HG03175 (cell line): Measurements from ENCODE around the gene RGS3.

ENCODE experiments used
- ATAC-seq: cut with Tn5 transposase; IDR thresholded peaks from one replicate; pipeline ENCODE4 v1.9.1; 2021; ENCODE audit warnings: mild to moderate bottlenecking, moderate library complexity; ENCODE audit not compliant: unreplicated experiment

The RGS3 gene

GRCh38 chr9:113597390-113598241 lies 134.1 kb downstream of the RGS3 start:
- ATAC-seq = no peak

- ATAC-seq = no peak
Measured at GRCh38 chr9:113598451-113598850, 134.9 kb downstream of the RGS3 start.

GRCh38 chr9:113598883-113599282 lies 135.4 kb downstream of the RGS3 start:
- no peak for ATAC-seq

GRCh38 chr9:113599646-113600022 lies 136.1 kb downstream of the RGS3 start:
- no peak for ATAC-seq

GRCh38 chr9:113600023-113600823 lies 136.7 kb downstream of the RGS3 start:
- no peak for ATAC-seq

DNA sequence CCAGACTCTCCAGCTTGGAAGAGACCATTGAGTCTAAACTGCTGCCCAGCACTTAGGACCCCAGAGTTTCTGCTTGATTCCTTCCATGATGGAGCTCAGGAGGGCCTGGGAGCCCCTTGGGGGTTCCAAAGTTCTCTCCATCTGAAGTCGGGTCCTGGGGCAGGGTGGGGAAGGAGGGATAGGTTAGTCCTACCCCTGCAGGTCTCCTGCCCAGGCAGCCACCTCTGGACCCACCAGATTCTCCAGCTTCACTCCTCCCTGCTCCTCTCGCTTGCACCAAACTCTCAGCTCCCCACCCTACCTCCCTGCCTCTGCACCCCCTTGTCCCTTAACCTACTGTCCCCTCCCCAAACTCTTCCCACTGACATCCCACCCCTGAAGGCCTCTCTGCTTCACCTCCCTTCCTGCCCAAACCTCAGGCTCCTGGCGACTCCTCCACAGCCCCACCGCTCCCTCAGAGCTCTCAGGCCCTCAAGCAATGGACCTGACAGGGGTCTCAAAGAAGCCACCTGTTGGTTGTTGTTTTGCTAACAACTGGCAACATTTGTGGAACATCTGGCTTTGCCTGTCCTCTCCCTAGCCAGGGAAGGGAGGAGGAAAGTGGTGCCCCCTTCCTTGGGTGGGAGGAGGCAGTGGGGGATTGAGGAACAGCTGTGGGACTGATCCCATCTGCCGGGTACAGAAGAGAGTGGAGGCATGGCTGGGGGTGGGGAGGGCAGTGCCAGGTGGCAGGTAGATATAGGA lies 137.5 kb downstream of the RGS3 start:
- ATAC-seq = no peak

DNA sequence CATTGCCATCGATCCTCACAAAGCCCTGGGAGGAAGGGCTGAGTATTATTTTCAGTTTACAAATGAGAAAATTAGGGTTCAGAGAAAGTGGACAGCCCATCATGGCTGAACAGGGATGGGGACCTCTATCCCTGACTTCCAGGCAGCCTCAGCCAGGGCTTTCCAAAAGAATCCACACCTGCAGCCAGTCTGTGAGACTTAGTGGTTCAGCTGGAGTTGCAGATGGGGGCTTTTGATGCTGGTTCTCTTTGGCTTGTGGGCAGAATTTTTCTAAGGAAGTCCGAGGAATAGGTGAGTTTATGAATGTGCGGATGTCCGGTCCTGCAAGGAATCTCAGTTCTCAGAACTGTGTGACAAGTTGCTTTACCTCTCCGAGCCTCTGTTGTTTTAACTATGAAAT lies 138.1 kb downstream of the RGS3 start:
- no peak for ATAC-seq

GRCh38 chr9:113602126-113603047 lies 138.9 kb downstream of the RGS3 start:
- ATAC-seq = peak; percentile 68

- ATAC-seq = no peak
Measured at GRCh38 chr9:113603048-113603375, 139.5 kb downstream of the RGS3 start.

- no peak for ATAC-seq
Measured at GRCh38 chr9:113603773-113604172, 140.2 kb downstream of the RGS3 start.

DNA sequence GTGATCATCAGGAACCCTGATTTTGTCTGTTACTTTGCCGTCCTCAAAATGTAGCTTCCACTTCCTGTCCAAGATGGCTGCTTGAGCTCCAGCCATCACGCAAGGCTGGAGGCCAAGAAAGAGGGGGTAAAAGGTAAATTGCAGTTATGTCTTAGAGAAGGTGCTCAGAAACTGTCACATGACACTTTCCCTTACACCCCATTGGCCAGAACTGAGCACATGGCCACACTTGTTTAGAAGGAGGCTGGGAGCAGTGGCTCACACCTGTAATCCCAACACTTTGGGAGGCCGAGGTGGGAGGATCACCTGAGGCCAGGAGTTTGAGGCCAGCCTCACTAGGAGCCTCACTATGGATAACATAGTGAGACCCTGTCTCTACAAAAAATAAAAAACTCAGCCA lies 140.9 kb downstream of the RGS3 start:
- no peak for ATAC-seq

- ATAC-seq = no peak
Measured at GRCh38 chr9:113606510-113606909, 143.0 kb downstream of the RGS3 start.

DNA sequence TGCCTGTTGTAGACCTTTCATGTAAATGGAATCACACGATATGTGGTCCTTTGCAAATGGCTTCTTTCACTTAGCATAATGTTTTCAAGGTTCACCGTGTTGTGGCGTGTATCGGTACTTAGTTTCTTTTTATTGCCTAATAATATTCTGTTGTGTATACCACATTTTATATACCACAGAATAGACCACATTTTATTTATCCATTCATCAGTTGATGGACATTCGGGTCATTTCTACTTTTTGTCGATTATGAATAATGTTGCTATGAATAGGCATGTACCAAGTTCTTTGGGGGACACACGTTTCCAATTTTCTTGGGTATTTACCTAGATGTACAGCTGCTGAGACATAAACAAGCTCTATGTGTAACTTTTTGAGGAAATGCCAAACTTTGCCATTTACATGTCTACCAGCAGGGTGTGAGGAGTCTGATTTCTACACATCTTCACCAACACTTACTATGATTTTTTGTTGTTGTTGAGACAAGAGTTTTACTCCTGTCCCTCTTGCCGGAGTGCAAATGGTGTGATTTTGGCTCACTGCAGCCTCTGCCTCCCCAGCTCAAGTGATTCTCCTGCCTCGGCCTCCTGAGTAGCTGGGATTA lies 144.7 kb downstream of the RGS3 start:
- no peak for ATAC-seq

DNA sequence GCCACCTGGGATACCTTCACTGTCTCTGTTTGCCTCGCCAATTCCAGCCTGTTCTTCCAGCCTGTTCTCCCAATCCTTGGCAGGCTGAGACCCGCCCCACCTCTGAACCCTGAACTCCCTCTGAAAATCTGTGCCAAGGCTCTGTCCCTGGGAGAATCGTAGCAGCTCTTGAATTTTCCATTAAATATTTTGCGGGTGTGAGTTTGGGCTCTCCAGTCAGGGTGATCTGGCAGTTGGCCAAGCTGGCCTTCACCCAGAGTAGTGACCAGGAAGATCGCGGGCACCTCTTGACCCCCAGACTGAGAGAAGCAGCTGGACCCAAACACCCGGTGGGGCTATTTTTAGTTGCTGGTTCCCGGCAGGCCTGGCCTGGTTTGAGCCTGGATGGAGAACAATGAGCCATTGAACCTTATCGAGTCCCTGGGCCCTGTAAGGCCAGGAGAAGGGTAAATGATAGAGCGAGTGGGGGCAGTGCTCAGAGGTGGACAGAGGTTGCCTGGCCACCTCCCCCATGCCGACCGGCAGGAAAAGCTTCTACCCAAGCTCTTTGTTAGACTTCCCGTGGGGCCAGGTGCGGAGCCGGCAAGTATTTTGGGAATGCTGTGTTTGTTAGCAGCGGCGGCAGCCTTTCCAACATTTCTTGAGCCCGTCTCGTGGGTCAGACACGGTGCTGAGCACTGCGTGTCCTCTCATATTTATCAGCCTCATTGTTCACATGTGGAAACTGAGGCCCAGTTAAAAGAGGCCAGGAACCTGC lies 146.2 kb downstream of the RGS3 start:
- no peak for ATAC-seq

DNA sequence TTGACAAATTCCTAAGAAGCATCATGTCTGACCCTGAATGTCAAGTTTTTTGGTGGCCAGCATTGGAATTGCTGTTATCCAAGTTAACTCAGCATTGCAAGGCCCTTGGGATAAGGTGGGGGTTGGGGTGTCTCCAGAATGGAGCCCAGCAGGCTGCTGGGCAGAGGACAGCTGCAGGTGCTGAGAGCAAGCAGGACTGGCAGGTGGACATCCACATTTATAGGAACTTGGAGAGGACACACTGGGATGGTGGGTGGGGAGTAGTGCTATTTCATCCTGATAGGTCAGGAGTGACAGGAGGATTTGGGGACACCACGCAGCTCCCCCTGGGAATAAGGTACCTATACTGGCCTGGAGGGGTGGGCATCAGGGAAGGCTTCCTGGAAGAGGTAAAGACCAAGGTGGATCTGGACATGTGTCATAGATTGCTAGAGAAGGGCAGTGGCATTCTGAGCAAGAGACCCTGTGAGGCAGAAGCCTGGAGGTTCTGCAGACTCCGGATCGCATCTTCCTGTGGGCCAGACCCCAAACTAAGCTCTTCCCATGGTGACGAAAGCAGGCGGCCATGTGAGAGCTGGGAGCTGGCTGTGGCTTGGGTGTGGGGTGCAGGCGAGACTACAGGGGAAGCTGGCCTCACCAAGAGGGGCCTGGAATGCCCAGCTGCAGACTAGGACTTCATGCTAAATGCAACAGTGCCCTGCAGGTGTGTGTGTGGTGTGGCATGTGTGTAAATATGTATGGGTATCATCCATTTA lies 148.1 kb downstream of the RGS3 start:
- no peak for ATAC-seq

GRCh38 chr9:113612216-113612747 lies 148.8 kb downstream of the RGS3 start:
- ATAC-seq = no peak

DNA sequence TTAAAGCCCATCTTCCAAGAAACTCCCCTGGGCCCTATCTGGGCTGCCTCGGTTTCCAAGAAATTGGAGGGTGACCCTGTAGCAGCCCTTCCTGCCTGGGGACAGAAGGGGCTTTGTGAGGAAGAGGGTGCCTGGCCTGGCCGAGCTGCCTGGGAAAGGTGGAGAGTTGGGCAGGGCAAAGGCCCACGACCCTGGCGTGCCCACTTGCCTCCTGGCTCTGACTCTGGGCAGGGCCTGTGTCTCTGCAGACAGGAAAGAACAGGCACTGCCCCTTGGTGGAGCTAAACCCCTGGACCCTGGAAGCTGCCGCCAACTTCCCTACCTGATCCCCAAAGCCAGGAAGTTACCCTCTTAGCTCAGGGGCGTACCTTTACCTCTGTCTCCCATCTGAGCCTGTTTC lies 149.3 kb downstream of the RGS3 start:
- no peak for ATAC-seq

GRCh38 chr9:113613815-113614413 lies 150.4 kb downstream of the RGS3 start:
- no peak for ATAC-seq
